ENCODE data around the gene IL1RN. TPM values are rescaled to one million over a fixed set of nuclear protein-coding genes. Genes with fewer than 3 reads are reported as not detected.

The IL1RN gene
- total and polyA plus RNA-seq, 2 of the 4 experiments (the other 2 are of a cell fraction) = not detected

DNA sequence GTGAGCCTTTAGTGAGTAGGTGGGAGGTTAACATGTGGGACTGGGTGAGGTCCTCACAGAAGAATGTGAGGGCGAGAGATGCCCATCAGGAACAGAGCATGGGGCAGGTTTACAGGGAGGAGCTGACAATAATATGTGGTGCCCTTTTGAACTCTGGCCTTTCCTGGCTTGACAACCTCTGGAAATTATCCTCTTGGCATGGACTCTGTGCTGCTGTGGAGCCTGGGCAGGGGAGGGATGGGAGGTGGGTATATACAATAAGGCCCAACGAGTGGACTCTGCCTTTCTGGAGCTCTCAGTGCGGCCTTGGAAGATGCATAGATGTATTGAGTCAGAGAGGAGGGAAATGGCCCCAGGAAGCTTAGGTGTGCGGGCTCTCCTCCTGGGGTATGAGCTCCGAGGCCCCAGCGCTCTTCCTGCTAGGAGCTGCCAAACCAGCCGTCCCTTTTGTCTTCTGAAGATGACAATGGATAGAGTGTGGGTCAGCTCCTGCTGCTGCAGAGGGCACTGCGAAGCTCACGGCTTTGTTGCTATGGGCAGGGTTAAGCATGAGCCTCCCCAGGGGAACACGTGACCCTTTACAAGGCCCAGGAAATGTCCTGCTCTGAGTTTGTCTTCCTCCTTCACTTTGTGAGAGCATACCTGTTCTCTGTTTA lies 37.7 kb downstream of the IL1RN start:
- in situ Hi-C loops (cut with MboI; ENCODE audit: low sequenced_read_pairs) (no loop called here), dilution Hi-C loops (cut with HindIII; ENCODE audit: low sequenced_read_pairs, unreplicated experiment) (no loop called here), intact Hi-C loops (cut with micrococcal nuclease) (no loop called here)
- no peak overlapping the region for H3K9ac ChIP-seq (ENCODE audit: low read depth, low read length)
- no peak overlapping the region for H3K4me3 ChIP-seq (ENCODE audit: insufficient read depth, low read depth, low read length)
- CTCF ChIA-PET = interaction anchor here (2.5 kb wide), 1 partner anchor 34 kb away, joined by 7 read pairs; no protein-coding TSS in a partner anchor
- H3K9me1 ChIP-seq (ENCODE audit: insufficient read depth, low read length) = no peaks in the 10 kb centered on the region
- no peak overlapping the region for H4K5ac ChIP-seq (ENCODE audit: low read depth, low read length)
- H3K27ac ChIP-seq (ENCODE audit: insufficient read depth, low read length) = no peak overlapping the region
- no peak overlapping the region for H3K56ac ChIP-seq (ENCODE audit: extremely low read depth, insufficient read depth, low read length)
- DNase-seq (no peak), ATAC-seq (ENCODE audit: low read depth) (no peak)
- H3K4ac ChIP-seq (ENCODE audit: low read depth, low read length) = no peak overlapping the region
- H3K4me1 ChIP-seq (ENCODE audit: control insufficient read depth, insufficient read depth, low read length) = no peaks in the 10 kb centered on the region
- no peak overlapping the region for H4K91ac ChIP-seq (ENCODE audit: insufficient read depth, low read depth, low read length)
- no peak overlapping the region for H2BK15ac ChIP-seq (ENCODE audit: low read depth, low read length)
- no peak overlapping the region for H2BK20ac ChIP-seq (ENCODE audit: low read depth, low read length)
- H3K9me3 ChIP-seq (ENCODE audit: control insufficient read depth, insufficient read depth, low read length) = no peaks in the 10 kb centered on the region
- no peak overlapping the region for H2AK5ac ChIP-seq (ENCODE audit: low read depth, low read length)
- BruUV-seq (replicated peaks) = no TSS peak
- H3K18ac ChIP-seq (ENCODE audit: low read depth, low read length) = no peak overlapping the region
- H3K14ac ChIP-seq (replicated peaks; ENCODE audit: low read depth, low read length) = no peak overlapping the region
- no peak overlapping the region for H3K23ac ChIP-seq (ENCODE audit: low read depth, low read length)
- no peak for TF ChIP-seq NFE2L2 (IDR thresholded peaks at IDR 0.05; ENCODE audit: low read depth, low read length)
- TF ChIP-seq RCOR1 (IDR thresholded peaks at IDR 0.05; ENCODE audit: insufficient replicate concordance, low read length) = no peak
- TF ChIP-seq FOS (IDR thresholded peaks at IDR 0.05; ENCODE audit: low read depth, low read length) = no peak
- no peak for TF ChIP-seq POLR2A (IDR thresholded peaks at IDR 0.05; ENCODE audit: low read depth, low read length)
- TF ChIP-seq, protein P1, sequence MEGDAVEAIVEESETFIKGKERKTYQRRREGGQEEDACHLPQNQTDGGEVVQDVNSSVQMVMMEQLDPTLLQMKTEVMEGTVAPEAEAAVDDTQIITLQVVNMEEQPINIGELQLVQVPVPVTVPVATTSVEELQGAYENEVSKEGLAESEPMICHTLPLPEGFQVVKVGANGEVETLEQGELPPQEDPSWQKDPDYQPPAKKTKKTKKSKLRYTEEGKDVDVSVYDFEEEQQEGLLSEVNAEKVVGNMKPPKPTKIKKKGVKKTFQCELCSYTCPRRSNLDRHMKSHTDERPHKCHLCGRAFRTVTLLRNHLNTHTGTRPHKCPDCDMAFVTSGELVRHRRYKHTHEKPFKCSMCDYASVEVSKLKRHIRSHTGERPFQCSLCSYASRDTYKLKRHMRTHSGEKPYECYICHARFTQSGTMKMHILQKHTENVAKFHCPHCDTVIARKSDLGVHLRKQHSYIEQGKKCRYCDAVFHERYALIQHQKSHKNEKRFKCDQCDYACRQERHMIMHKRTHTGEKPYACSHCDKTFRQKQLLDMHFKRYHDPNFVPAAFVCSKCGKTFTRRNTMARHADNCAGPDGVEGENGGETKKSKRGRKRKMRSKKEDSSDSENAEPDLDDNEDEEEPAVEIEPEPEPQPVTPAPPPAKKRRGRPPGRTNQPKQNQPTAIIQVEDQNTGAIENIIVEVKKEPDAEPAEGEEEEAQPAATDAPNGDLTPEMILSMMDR (conservative IDR thresholded peaks at IDR 0.05; ENCODE audit: low read depth, low read length) = no peak
- no peak for TF ChIP-seq MAZ (IDR thresholded peaks at IDR 0.05; ENCODE audit: borderline replicate concordance, low read depth, low read length)
- TF ChIP-seq RFX5 (IDR thresholded peaks at IDR 0.05; ENCODE audit: low read depth, low read length) = no peak
- no peak for TF ChIP-seq CHD1 (IDR thresholded peaks at IDR 0.05; ENCODE audit: low read depth, low read length)
- TF ChIP-seq USF2 (IDR thresholded peaks at IDR 0.05; ENCODE audit: low read depth, low read length) = no peak
- TF ChIP-seq MAFK (IDR thresholded peaks at IDR 0.05; ENCODE audit: low read depth, low read length) = no peak
- no peaks in the 10 kb centered on the region for H4K20me1 ChIP-seq (ENCODE audit: insufficient read depth, low read length)
- H3K4me2 ChIP-seq (ENCODE audit: low read depth, low read length) = no peak overlapping the region
- no peak overlapping the region for H2BK5ac ChIP-seq (ENCODE audit: low read depth, low read length, poor library complexity, severe bottlenecking)
- no peak overlapping the region for H2BK120ac ChIP-seq (ENCODE audit: low read depth, low read length)
- no peak overlapping the region for H2AFZ ChIP-seq (replicated peaks; ENCODE audit: low read length, poor library complexity)
- H3K36me3 ChIP-seq (ENCODE audit: control insufficient read depth, insufficient read depth, low read length) = no peaks in the 10 kb centered on the region
- H4K8ac ChIP-seq (ENCODE audit: low read depth in 2 of 2, low read length in 2 of 2) = no peak overlapping the region
- H2AK9ac ChIP-seq (replicated peaks; ENCODE audit: low read depth, low read length, poor library complexity) = no peak overlapping the region
- WGBS, 2 experiments (ENCODE audit: extremely low coverage in 2 of 2, insufficient read length in 1 of 2) = 63% methylated on average over 2 of the region's 10 CpGs; no CpG with 5 or more reads in 1 of the 2 experiments
- POLR2A ChIA-PET (ENCODE audit: unreplicated experiment) = no interaction called here
- H3K27me3 ChIP-seq (ENCODE audit: control insufficient read depth, insufficient read depth, low read length) = peaks cover 10% of the 10 kb centered on the region
- H3K79me1 ChIP-seq (ENCODE audit: low read depth in 1 of 2, low read length in 2 of 2) = no peaks in the 10 kb centered on the region

All from IMR-90 (cell line).